GM19099 (cell line): ENCODE data around the gene HSBP1L1.

Experiments
- POLR2A ChIP-seq: IDR thresholded peaks from 3 replicates; pipeline ENCODE4 v1.6.1; 2011; ENCODE audit warnings: low read depth; ENCODE audit not compliant: insufficient read length; ENCODE audit errors: extremely low read depth

Gene HSBP1L1

GRCh38 chr18:79926715-79927606, 37.5 kb upstream of the HSBP1L1 start:
- TF ChIP-seq POLR2A: no peak

- no peak for TF ChIP-seq POLR2A
Observed at GRCh38 chr18:79927607-79928562, 36.6 kb upstream of the HSBP1L1 start.

- TF ChIP-seq POLR2A: no peak
Observed at GRCh38 chr18:79928563-79928960, 35.9 kb upstream of the HSBP1L1 start.

GRCh38 chr18:79930020-79930642, 34.3 kb upstream of the HSBP1L1 start:
- TF ChIP-seq POLR2A: no peak

GRCh38 chr18:79931475-79931874, 33.0 kb upstream of the HSBP1L1 start:
- TF ChIP-seq POLR2A: no peak

GRCh38 chr18:79932907-79933306, 31.5 kb upstream of the HSBP1L1 start:
- TF ChIP-seq POLR2A: no peak

- TF ChIP-seq POLR2A: no peak
Observed at GRCh38 chr18:79933765-79934164, 30.7 kb upstream of the HSBP1L1 start.

DNA sequence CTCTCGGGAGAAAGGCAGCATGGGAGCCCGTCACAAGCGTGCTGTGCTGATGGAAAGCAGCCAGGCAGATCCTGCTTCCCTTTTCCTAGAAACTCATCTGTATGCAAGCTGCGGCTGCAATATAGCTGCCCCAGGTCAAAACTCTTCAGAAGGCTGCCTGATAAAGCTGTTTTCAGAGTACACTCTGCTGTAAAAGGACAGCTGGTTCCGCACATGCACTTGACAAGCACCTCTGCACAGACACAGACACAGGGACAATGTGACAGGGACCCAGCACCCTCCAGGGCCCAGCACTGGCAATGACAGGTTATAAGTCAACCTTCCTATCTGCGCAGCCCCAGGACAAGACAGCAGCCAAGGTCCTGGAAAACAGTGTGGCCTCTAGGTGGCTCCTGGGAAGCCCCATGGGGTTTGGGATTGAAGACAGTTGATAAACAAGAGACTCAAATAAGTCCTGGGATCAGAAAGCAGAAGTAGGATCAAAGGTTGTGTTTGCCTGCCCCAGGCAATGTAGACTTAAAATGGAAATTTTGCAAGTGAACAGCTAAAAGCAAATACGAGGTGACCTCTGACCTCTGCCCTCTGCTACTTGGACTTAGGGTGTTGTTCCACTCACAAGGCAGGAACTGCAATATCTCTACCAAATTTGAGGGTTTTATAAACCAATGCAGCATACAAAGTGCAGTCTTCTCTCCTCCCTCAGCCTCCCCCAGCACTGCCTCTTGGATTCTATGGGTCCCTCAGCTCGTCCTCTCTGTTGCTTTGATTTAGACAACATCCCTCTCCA, 29.9 kb upstream of the HSBP1L1 start:
- no peak for TF ChIP-seq POLR2A

- TF ChIP-seq POLR2A: no peak
Observed at GRCh38 chr18:79935098-79935480, 29.4 kb upstream of the HSBP1L1 start.

GRCh38 chr18:79935499-79935898, 28.9 kb upstream of the HSBP1L1 start:
- no peak for TF ChIP-seq POLR2A

DNA sequence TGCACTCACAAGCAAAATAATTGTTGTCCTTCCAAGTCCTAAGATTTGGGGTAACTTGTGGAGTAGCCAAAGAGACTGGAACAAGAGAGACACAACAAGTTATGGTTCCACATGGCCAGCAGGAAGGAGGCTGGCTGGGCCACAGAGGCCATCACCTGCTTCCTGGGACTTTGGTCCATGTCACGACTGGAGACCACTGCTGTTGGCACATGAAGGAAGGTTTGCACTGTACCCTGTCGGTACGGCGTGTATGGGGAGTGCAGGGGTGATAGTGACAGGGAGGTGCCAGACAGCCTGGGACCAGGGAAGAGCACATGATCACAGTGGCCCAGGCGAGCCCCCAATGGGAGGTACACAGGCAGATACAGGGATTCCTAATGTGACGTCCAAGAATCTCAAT, 28.5 kb upstream of the HSBP1L1 start:
- TF ChIP-seq POLR2A: no peak

- no peak for TF ChIP-seq POLR2A
Observed at GRCh38 chr18:79936641-79937040, 27.8 kb upstream of the HSBP1L1 start.

DNA sequence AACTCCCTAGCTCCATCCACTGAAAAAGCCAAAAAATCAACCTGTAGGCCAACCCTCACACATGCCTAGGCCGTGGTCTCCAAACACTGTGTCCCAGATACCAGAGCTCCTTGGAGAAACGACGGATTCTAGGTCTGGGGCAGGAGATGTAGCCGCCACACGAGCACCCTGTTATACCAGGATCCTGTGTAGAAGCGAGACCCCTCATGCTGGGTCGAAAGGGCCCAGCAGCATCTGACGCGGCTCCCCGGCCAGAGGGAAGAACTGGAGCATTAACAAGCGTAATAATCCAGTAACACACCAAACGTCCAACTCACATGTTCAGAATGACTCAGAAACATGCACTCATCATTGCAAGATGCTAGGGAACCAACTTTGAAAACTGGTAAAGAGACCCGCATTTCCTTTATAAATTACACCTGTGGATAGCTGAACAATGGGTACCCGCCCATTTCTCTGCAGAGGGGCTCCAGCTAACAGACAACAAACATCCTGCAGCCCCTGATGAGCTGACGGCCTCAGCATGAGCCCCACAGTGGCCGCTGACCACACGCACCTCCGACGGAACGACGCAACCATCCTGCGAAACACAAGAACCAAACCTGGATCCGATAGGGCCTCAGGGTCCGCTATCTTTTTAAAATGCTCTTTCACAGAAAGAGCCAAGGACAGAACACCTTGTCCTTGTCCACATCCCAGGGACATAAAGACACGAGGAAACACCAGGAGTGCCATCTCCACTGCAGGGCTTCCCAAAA, 27.2 kb upstream of the HSBP1L1 start:
- TF ChIP-seq POLR2A: no peak

DNA sequence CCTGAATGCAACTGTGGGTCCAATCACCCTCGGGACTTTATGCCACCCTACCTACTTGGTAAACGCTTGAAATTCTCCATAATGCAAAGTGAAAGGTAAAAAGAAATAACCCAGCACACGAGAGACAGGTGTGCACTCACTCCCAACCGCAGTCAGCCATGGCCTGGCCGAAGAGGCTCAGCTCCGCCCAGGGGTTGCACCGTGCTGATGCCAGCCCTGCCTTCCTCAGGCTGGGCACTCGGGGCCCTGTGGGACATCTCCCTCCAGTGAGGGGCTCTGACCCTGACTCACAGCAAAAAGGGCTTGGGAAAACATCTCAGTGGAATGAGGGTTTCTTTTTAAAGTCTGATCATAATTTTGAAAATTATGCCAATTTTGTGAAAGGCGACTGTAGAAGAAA, 26.2 kb upstream of the HSBP1L1 start:
- no peak for TF ChIP-seq POLR2A
